Nephron (organoid): ENCODE measurements around the gene SIK3.

Experiments
- H3K27ac Mint-ChIP-seq, 3 experiments: 2 replicates each; pipeline ENCODE4 v1.8.0; 2020; ENCODE audit warnings: mixed read lengths in 3 of 3, mild to moderate bottlenecking in 2 of 3, moderate library complexity in 1 of 3
- H3K27me3 Mint-ChIP-seq: 2 replicates; pipeline ENCODE4 v1.8.0; 2021; ENCODE audit warnings: low read depth, mild to moderate bottlenecking, moderate library complexity, mixed read lengths
- H3K36me3 Mint-ChIP-seq: 2 replicates; pipeline ENCODE4 v1.8.0; 2020; ENCODE audit warnings: low read depth, mixed read lengths
- H3K4me1 Mint-ChIP-seq: 2 replicates; pipeline ENCODE4 v1.8.0; 2020; ENCODE audit warnings: mixed read lengths
- H3K4me3 Mint-ChIP-seq, 3 experiments: 2 replicates each; pipeline ENCODE4 v1.8.0; 2020; ENCODE audit warnings: mild to moderate bottlenecking in 3 of 3, mixed read lengths in 3 of 3, moderate library complexity in 2 of 3
- H3K9me3 Mint-ChIP-seq: 2 replicates; pipeline ENCODE4 v1.8.0; 2020; ENCODE audit warnings: mixed read lengths
- TF ChIP-seq, protein P1 (sequence below), 3 experiments: fragments of 200-600 bp; sonication (generic); IDR thresholded peaks; one replicate each; pipeline ENCODE4 v1.5.0; 2021; ENCODE audit warnings: antibody characterized with exemption in 3 of 3; ENCODE audit not compliant: unreplicated experiment in 3 of 3

SIK3 gene

GRCh38 chr11:116958246-116958645 is 140.0 kb downstream of the SIK3 start:
- no peak overlapping the region for H3K4me3 Mint-ChIP-seq
- no peaks in the 10 kb centered on the region for H3K27me3 Mint-ChIP-seq
- H3K9me3 Mint-ChIP-seq: no peaks in the 10 kb centered on the region
- peak overlapping the region in 1 of 3 experiments; percentile 12 for H3K27ac Mint-ChIP-seq
- TF ChIP-seq, protein P1, sequence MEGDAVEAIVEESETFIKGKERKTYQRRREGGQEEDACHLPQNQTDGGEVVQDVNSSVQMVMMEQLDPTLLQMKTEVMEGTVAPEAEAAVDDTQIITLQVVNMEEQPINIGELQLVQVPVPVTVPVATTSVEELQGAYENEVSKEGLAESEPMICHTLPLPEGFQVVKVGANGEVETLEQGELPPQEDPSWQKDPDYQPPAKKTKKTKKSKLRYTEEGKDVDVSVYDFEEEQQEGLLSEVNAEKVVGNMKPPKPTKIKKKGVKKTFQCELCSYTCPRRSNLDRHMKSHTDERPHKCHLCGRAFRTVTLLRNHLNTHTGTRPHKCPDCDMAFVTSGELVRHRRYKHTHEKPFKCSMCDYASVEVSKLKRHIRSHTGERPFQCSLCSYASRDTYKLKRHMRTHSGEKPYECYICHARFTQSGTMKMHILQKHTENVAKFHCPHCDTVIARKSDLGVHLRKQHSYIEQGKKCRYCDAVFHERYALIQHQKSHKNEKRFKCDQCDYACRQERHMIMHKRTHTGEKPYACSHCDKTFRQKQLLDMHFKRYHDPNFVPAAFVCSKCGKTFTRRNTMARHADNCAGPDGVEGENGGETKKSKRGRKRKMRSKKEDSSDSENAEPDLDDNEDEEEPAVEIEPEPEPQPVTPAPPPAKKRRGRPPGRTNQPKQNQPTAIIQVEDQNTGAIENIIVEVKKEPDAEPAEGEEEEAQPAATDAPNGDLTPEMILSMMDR (IDR thresholded peaks at IDR 0.05; ENCODE audit: unreplicated experiment in 3 of 3): no peak
- H3K4me1 Mint-ChIP-seq: peaks cover 53% of the 10 kb centered on the region
- peaks cover 17% of the 10 kb centered on the region for H3K36me3 Mint-ChIP-seq

GRCh38 chr11:116955949-116956348 is 142.3 kb downstream of the SIK3 start:
- no peaks in the 10 kb centered on the region for H3K9me3 Mint-ChIP-seq
- H3K4me1 Mint-ChIP-seq: peaks cover 32% of the 10 kb centered on the region
- H3K36me3 Mint-ChIP-seq: peaks cover 19% of the 10 kb centered on the region
- no peak overlapping the region for H3K4me3 Mint-ChIP-seq
- TF ChIP-seq, protein P1 (IDR thresholded peaks at IDR 0.05; ENCODE audit: unreplicated experiment in 3 of 3): no peak
- no peak overlapping the region for H3K27ac Mint-ChIP-seq
- H3K27me3 Mint-ChIP-seq: no peaks in the 10 kb centered on the region

- H3K4me3 Mint-ChIP-seq: no peak overlapping the region
- H3K36me3 Mint-ChIP-seq: peaks cover 23% of the 10 kb centered on the region
- H3K27ac Mint-ChIP-seq: no peak overlapping the region
- TF ChIP-seq, protein P1 (IDR thresholded peaks at IDR 0.05; ENCODE audit: unreplicated experiment in 3 of 3): no peak
- no peaks in the 10 kb centered on the region for H3K27me3 Mint-ChIP-seq
- H3K9me3 Mint-ChIP-seq: no peaks in the 10 kb centered on the region
- peaks cover 28% of the 10 kb centered on the region for H3K4me1 Mint-ChIP-seq
Observed at GRCh38 chr11:116955548-116955947, 142.7 kb downstream of the SIK3 start.

DNA sequence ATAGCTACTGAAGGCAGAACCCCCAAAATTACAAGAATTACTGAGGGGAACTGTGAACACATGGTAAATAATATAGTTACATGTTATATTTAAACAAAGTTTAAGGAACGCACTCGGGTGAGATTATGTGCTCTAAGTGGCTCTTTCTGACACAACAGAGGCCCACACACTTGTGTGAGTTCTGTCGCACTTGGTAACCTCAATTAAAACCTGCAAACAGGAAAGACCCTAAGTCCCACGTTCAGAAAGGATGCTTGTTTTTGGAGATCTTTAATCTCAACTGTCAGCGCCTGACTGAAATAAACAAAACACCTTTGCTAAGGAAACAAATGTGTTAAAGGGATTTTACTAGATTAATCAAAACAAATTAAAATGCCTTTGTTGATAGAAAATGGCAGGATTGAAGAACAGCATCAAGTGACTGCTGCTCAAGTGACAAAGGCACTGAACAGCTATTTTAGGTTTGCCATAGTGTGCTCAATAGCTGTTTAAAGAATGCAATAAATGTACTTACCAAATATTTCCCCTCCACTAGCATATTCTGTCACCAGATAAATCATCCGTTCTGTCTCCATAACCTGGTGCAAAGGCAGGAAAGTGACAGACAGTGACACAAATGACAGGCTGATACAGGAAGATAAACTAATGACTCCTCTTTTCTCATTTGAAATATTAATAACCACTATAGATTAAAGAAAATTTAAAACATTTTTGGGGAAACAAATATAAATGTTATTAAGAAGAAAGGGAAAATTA is 144.5 kb downstream of the SIK3 start:
- no peak overlapping the region for H3K27ac Mint-ChIP-seq
- no peak overlapping the region for H3K4me3 Mint-ChIP-seq
- no peaks in the 10 kb centered on the region for H3K27me3 Mint-ChIP-seq
- peaks cover 35% of the 10 kb centered on the region for H3K36me3 Mint-ChIP-seq
- H3K4me1 Mint-ChIP-seq: peaks cover 26% of the 10 kb centered on the region
- TF ChIP-seq, protein P1 (IDR thresholded peaks at IDR 0.05; ENCODE audit: unreplicated experiment in 3 of 3): no peak
- H3K9me3 Mint-ChIP-seq: no peaks in the 10 kb centered on the region

- TF ChIP-seq, protein P1 (IDR thresholded peaks at IDR 0.05; ENCODE audit: unreplicated experiment in 3 of 3): no peak
- no peak overlapping the region for H3K4me3 Mint-ChIP-seq
- H3K4me1 Mint-ChIP-seq: peaks cover 15% of the 10 kb centered on the region
- no peaks in the 10 kb centered on the region for H3K27me3 Mint-ChIP-seq
- H3K27ac Mint-ChIP-seq: no peak overlapping the region
- H3K36me3 Mint-ChIP-seq: peaks cover 41% of the 10 kb centered on the region
- no peaks in the 10 kb centered on the region for H3K9me3 Mint-ChIP-seq
Observed at GRCh38 chr11:116951762-116952161, 146.5 kb downstream of the SIK3 start.

GRCh38 chr11:116950210-116950609 is 148.0 kb downstream of the SIK3 start:
- Mint-ChIP-seq H3K4me1 (no peaks in the 10 kb centered on the region), H3K9me3 (no peaks in the 10 kb centered on the region), H3K4me3 (no peak overlapping the region), H3K27ac (no peak overlapping the region), H3K27me3 (no peaks in the 10 kb centered on the region), H3K36me3 (peaks cover 38% of the 10 kb centered on the region)
- TF ChIP-seq, protein P1 (IDR thresholded peaks at IDR 0.05; ENCODE audit: unreplicated experiment in 3 of 3): no peak
